HCT116 (cell line): ENCODE data around the gene DNPH1. TPM values are rescaled to one million over a fixed set of nuclear protein-coding genes. Genes with fewer than 3 reads are reported as not detected.
A peak's percentile ranks its signal among the peaks of the same experiment; 100 is the strongest.

ENCODE experiments used
- ATAC-seq: fragments of 200-7000 bp; cut with Tn5 transposase; 2 replicates; pipeline ENCODE4 v1.9.1; 2020; ENCODE audit warnings: mild to moderate bottlenecking, moderate library complexity
- BruUV-seq: library from RNA; stranded (reverse); fragments of 400-500 nt; replicated peaks from 2 replicates; lab custom pipeline; 2021; lab: Mats Ljungman, UMichigan
- CTCF ChIA-PET: fragments of 300-600 bp; sonication (Branson Sonifier 250); formaldehyde crosslinking; loops from one replicate; lab custom pipeline; 2021; ENCODE audit warnings: antibody characterized with exemption; lab: Charles Lee
- POLR2A ChIA-PET: fragments of 300-600, 350-600 bp; sonication (Branson Sonifier 250); formaldehyde crosslinking; loops from one replicate; lab custom pipeline; 2021; ENCODE audit warnings: antibody characterized with exemption; lab: Charles Lee
- RAD21 ChIA-PET, 2 experiments: fragments of 300-600 bp; sonication (Branson Sonifier 250); formaldehyde crosslinking; loops; one replicate each; lab custom pipeline; 2023; ENCODE audit warnings: low total read pairs in 2 of 2; ENCODE audit not compliant: uncharacterized antibody in 2 of 2, unreplicated experiment in 2 of 2, low non-redundant PET in 1 of 2; lab: Charles Lee
- DNase-seq: peaks from one replicate; pipeline ENCODE4 v3.0.0-alpha.2; 2010; ENCODE audit warnings: low read depth, low spot score
- H2AFZ ChIP-seq: fragments of 200-600 bp; shearing (Covaris generic), sonication (generic); 2 replicates; pipeline ENCODE4 v1.6.1; 2017; ENCODE audit warnings: low read depth, mixed run types, mixed read lengths, antibody characterized with exemption, low read length; ENCODE audit not compliant: poor library complexity, severe bottlenecking
- H3K27ac ChIP-seq: 2 replicates; pipeline ENCODE4 v1.5.1; 2012; ENCODE audit warnings: low read depth, low read length
- H3K27me3 ChIP-seq: fragments of 200-600 bp; sonication (generic); 2 replicates; pipeline ENCODE4 v1.6.1; 2016; ENCODE audit warnings: mixed run types, low read length, mixed read lengths; ENCODE audit not compliant: insufficient read depth
- H3K36me3 ChIP-seq, 2 experiments: fragments of 200-500 bp in 1 of 2; fragments of 200-600 bp in 1 of 2; sonication (Bioruptor generic) in 1 of 2; sonication (generic) in 1 of 2; 2 replicates each; pipeline versions ENCODE4 v1.5.1 to v1.6.1; 2014 to 2016; ENCODE audit warnings: low read length in 2 of 2, inconsistent platforms in 1 of 2, mixed read lengths in 1 of 2, mixed run types in 1 of 2; ENCODE audit not compliant: insufficient read depth in 2 of 2, control insufficient read depth in 1 of 2
- H3K4me1 ChIP-seq, 2 experiments: fragments of 200-600 bp in 1 of 2; sonication (generic) in 1 of 2; 2 replicates each; pipeline versions ENCODE4 v1.5.1 to v1.6.1; 2012 to 2017; ENCODE audit warnings: low read length in 2 of 2, inconsistent platforms in 1 of 2, mild to moderate bottlenecking in 1 of 2, mixed read lengths in 1 of 2, mixed run types in 1 of 2, moderate library complexity in 1 of 2; ENCODE audit not compliant: insufficient read depth in 2 of 2, control insufficient read depth in 1 of 2
- H3K4me2 ChIP-seq: fragments of 200-600 bp; sonication (generic); 2 replicates; pipeline ENCODE4 v1.6.1; 2017; ENCODE audit warnings: mixed run types, low read length, mixed read lengths
- H3K4me3 ChIP-seq, 2 experiments: fragments of 200-600 bp in 1 of 2; sonication (generic) in 1 of 2; replicated peaks in 1 of 2; 2 replicates each; pipeline ENCODE4 v1.5.1; 2011 to 2016; ENCODE audit warnings: low read length in 2 of 2, control low read depth in 1 of 2, low read depth in 1 of 2, mild to moderate bottlenecking in 1 of 2, mixed read lengths in 1 of 2, mixed run types in 1 of 2
- H3K79me2 ChIP-seq: fragments of 200-600 bp; sonication (generic); 2 replicates; pipeline ENCODE4 v1.6.1; 2017; ENCODE audit warnings: mild to moderate bottlenecking, mixed run types, low read length, moderate library complexity, mixed read lengths; ENCODE audit not compliant: insufficient read depth
- H3K9ac ChIP-seq: fragments of 200-600 bp; sonication (generic); 2 replicates; pipeline ENCODE4 v1.6.1; 2016; ENCODE audit warnings: low read length, mixed read lengths
- H3K9me2 ChIP-seq: fragments of 200-600 bp; sonication (generic), shearing (Covaris generic); 2 replicates; pipeline ENCODE4 v1.6.1; 2017; ENCODE audit warnings: mixed run types, mild to moderate bottlenecking, moderate library complexity; ENCODE audit not compliant: insufficient read depth
- H3K9me3 ChIP-seq, 2 experiments: fragments of 200-500 bp in 1 of 2; fragments of 200-600 bp in 1 of 2; sonication (Bioruptor generic) in 1 of 2; sonication (generic) in 1 of 2; 2 replicates each; pipeline ENCODE4 v1.6.1; 2014 to 2017; ENCODE audit warnings: low read length in 2 of 2, mixed read lengths in 2 of 2, inconsistent platforms in 1 of 2, low read depth in 1 of 2, mild to moderate bottlenecking in 1 of 2, mixed run types in 1 of 2, moderate library complexity in 1 of 2; ENCODE audit not compliant: control insufficient read depth in 1 of 2, insufficient read depth in 1 of 2
- H4K20me1 ChIP-seq: fragments of 200-600 bp; sonication (generic), shearing (Covaris generic); 2 replicates; pipeline ENCODE4 v1.6.1; 2017; ENCODE audit warnings: mixed run types, mild to moderate bottlenecking, moderate library complexity; ENCODE audit not compliant: insufficient read depth
- EGR1 ChIP-seq: IDR thresholded peaks from 2 replicates; pipeline ENCODE4 v1.6.1; 2012; ENCODE audit warnings: low read depth
- EZH2phosphoT487 ChIP-seq: fragments of 200-600 bp; IDR thresholded peaks from 2 replicates; pipeline ENCODE4 v1.6.1; 2018; ENCODE audit warnings: antibody characterized with exemption, borderline replicate concordance
- JUND ChIP-seq: IDR thresholded peaks from 2 replicates; pipeline ENCODE4 v1.6.1; 2012
- POLR2AphosphoS5 ChIP-seq: IDR thresholded peaks from 2 replicates; pipeline ENCODE4 v1.6.1; 2011; ENCODE audit warnings: mild to moderate bottlenecking, low read depth, low read length, moderate library complexity
- SP1 ChIP-seq: IDR thresholded peaks from 2 replicates; pipeline ENCODE4 v1.6.1; 2012; ENCODE audit warnings: low read depth
- TCF7L2 ChIP-seq: IDR thresholded peaks from 2 replicates; pipeline ENCODE4 v1.7.0; 2011; ENCODE audit warnings: borderline replicate concordance, inconsistent platforms; ENCODE audit not compliant: insufficient read depth, insufficient read length; ENCODE audit errors: extremely low read depth
- ZNF274 ChIP-seq: fragments of 200-500 bp; sonication (Bioruptor generic); IDR thresholded peaks from 2 replicates; pipeline ENCODE4 v1.6.1; 2014; ENCODE audit warnings: mild to moderate bottlenecking, low read depth, low read length, inconsistent platforms
- intact Hi-C: fragments of 100-400 bp; cut with micrococcal nuclease; formaldehyde crosslinking; loops from 2 replicates; pipeline ENCODE4 v1.10.0; 2022
- total RNA-seq: library from RNA; stranded (reverse); gene quantifications from one replicate; pipeline ENCODE4 v1.2.1, GENCODE V29; 2021; ENCODE audit not compliant: unreplicated experiment
- TF ChIP-seq, protein P1 (sequence below), 3 experiments: fragments of 200-600 bp in 1 of 3; sonication (generic) in 1 of 3; IDR thresholded peaks in 2 of 3; conservative IDR thresholded peaks in 1 of 3; 2 replicates each; pipeline ENCODE4 v1.5.1; 2012 to 2017; ENCODE audit warnings: low read depth in 2 of 3, low read length in 2 of 3, antibody characterized with exemption in 1 of 3, borderline replicate concordance in 1 of 3, control low read depth in 1 of 3, mild to moderate bottlenecking in 1 of 3, mixed read lengths in 1 of 3, mixed run types in 1 of 3, moderate library complexity in 1 of 3; ENCODE audit not compliant: insufficient read depth in 1 of 3
- TF ChIP-seq, protein P2 (sequence below): IDR thresholded peaks from 2 replicates; pipeline ENCODE4 v1.6.1; 2012; ENCODE audit warnings: low read depth

The DNPH1 gene
- total RNA-seq, 1 experiment from 2014 or later = 117 TPM

DNA sequence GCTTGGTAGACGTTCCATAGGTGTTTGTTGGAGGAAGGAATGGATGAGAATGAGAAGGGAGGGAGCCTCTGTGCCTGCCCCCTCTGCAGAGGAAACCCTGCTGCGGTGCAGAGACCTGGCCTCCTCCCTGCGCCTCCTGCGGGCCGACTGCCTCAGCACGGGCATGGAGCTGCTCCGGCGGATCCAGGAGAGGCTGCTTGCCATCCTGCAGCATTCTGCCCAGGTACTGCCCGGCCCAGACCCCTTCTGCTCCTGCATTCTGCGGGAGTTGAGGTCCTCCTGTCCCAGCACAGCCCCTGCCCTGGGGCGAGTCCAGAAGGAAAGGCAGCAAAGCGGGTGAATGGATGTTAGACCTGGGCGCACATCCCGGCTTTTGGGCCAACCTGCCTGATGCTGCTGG is 6.1 kb downstream of the DNPH1 start:
- no peak for DNase-seq
- no peaks in the 10 kb centered on the region for H3K27me3 ChIP-seq
- H3K9me3 ChIP-seq = no peaks in the 10 kb centered on the region
- H3K79me2 ChIP-seq = peaks cover 20% of the 10 kb centered on the region
- no peak overlapping the region for H3K27ac ChIP-seq
- no peak for TF ChIP-seq SP1
- TF ChIP-seq, protein P1, sequence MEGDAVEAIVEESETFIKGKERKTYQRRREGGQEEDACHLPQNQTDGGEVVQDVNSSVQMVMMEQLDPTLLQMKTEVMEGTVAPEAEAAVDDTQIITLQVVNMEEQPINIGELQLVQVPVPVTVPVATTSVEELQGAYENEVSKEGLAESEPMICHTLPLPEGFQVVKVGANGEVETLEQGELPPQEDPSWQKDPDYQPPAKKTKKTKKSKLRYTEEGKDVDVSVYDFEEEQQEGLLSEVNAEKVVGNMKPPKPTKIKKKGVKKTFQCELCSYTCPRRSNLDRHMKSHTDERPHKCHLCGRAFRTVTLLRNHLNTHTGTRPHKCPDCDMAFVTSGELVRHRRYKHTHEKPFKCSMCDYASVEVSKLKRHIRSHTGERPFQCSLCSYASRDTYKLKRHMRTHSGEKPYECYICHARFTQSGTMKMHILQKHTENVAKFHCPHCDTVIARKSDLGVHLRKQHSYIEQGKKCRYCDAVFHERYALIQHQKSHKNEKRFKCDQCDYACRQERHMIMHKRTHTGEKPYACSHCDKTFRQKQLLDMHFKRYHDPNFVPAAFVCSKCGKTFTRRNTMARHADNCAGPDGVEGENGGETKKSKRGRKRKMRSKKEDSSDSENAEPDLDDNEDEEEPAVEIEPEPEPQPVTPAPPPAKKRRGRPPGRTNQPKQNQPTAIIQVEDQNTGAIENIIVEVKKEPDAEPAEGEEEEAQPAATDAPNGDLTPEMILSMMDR (IDR thresholded peaks at IDR 0.05 in 2 of 3, conservative IDR thresholded peaks at IDR 0.05 in 1 of 3; ENCODE audit: borderline replicate concordance in 1 of 3, insufficient read depth in 1 of 3, low read depth in 2 of 3, low read length in 2 of 3) = no peak
- TF ChIP-seq, protein P2, sequence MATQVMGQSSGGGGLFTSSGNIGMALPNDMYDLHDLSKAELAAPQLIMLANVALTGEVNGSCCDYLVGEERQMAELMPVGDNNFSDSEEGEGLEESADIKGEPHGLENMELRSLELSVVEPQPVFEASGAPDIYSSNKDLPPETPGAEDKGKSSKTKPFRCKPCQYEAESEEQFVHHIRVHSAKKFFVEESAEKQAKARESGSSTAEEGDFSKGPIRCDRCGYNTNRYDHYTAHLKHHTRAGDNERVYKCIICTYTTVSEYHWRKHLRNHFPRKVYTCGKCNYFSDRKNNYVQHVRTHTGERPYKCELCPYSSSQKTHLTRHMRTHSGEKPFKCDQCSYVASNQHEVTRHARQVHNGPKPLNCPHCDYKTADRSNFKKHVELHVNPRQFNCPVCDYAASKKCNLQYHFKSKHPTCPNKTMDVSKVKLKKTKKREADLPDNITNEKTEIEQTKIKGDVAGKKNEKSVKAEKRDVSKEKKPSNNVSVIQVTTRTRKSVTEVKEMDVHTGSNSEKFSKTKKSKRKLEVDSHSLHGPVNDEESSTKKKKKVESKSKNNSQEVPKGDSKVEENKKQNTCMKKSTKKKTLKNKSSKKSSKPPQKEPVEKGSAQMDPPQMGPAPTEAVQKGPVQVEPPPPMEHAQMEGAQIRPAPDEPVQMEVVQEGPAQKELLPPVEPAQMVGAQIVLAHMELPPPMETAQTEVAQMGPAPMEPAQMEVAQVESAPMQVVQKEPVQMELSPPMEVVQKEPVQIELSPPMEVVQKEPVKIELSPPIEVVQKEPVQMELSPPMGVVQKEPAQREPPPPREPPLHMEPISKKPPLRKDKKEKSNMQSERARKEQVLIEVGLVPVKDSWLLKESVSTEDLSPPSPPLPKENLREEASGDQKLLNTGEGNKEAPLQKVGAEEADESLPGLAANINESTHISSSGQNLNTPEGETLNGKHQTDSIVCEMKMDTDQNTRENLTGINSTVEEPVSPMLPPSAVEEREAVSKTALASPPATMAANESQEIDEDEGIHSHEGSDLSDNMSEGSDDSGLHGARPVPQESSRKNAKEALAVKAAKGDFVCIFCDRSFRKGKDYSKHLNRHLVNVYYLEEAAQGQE = no peak
- no peak for TF ChIP-seq JUND
- no peak for TF ChIP-seq EGR1
- TF ChIP-seq ZNF274 = no peak
- TF ChIP-seq TCF7L2 = no peak
- no peak for TF ChIP-seq POLR2AphosphoS5
- TF ChIP-seq EZH2phosphoT487 = no peak
- no peak overlapping the region for H3K4me2 ChIP-seq
- peaks cover 7 to 10% of the 10 kb centered on the region in 2 experiments; a peak in 2 of 4 replicates for H3K36me3 ChIP-seq
- ChIA-PET RAD21 (no interaction called here), POLR2A (no interaction called here), CTCF (no interaction called here)
- H3K9ac ChIP-seq = no peak overlapping the region
- H2AFZ ChIP-seq = no peak overlapping the region
- BruUV-seq = no TSS peak
- H3K9me2 ChIP-seq = no peaks in the 10 kb centered on the region
- ATAC-seq = 0 out of 2 replicates have a peak, but pooled peaks have one; percentile 17
- peaks cover 0 to 10% of the 10 kb centered on the region in 2 experiments; a peak in 3 of 4 replicates for H3K4me1 ChIP-seq
- intact Hi-C loops = no loop called here
- no peaks in the 10 kb centered on the region for H4K20me1 ChIP-seq
- H3K4me3 ChIP-seq = no peak overlapping the region
